HepG2 (cell line): ENCODE results near the gene SIX5. TPM values are rescaled to one million over a fixed set of nuclear protein-coding genes. Genes with fewer than 3 reads are reported as not detected.

Experiments
- ATAC-seq: fragments of 200-7000 bp; cut with Tn5 transposase; 3 replicates; pipeline ENCODE4 v1.9.1; 2020; ENCODE audit warnings: mild to moderate bottlenecking, moderate library complexity
- BruUV-seq: library from RNA; stranded (reverse); fragments of 400-500 nt; replicated peaks from 2 replicates; lab custom pipeline; 2021; lab: Mats Ljungman, UMichigan
- CTCF ChIA-PET: fragments of 300-600 bp; formaldehyde crosslinking; extraction: SDS; loops from one replicate; lab custom pipeline; 2021; ENCODE audit warnings: low total read pairs, inconsistent platforms, low intra/inter-chr PET ratio; lab: Yijun Ruan, JAX
- POLR2A ChIA-PET: fragments of 350-600 bp; sonication (Branson Sonifier 250); formaldehyde crosslinking; loops from one replicate; lab custom pipeline; 2020; ENCODE audit warnings: antibody characterized with exemption, inconsistent platforms; lab: Yijun Ruan, JAX
- DNase-seq: peaks from one replicate; pipeline ENCODE4 v3.0.0-alpha.2; 2015; ENCODE audit warnings: low spot score
- FAIRE-seq: peaks from 3 replicates; lab custom pipeline; 2011; peaks lifted over from hg19 to GRCh38; lab: Jason Lieb, UNC
- H2AFZ ChIP-seq: one replicate; pipeline ENCODE4 v1.6.1; 2011; ENCODE audit warnings: low read length, inconsistent platforms
- H3K27ac ChIP-seq: fragments of 300-600 bp; 3 replicates; pipeline ENCODE4 v1.8.0; 2011; ENCODE audit warnings: mixed run types, mild to moderate bottlenecking, mixed read lengths, low read length, inconsistent platforms; ENCODE audit not compliant: insufficient read depth; ENCODE audit errors: extremely low read length
- H3K27me3 ChIP-seq, 2 experiments: fragments of 200-600 bp in 1 of 2; 2 replicates in 1 of 2; 3 replicates in 1 of 2; pipeline versions ENCODE4 v1.6.0 to v1.8.0; 2011; ENCODE audit warnings: low read length in 2 of 2, mild to moderate bottlenecking in 2 of 2, moderate library complexity in 2 of 2, inconsistent platforms in 1 of 2; ENCODE audit not compliant: insufficient read depth in 2 of 2, control insufficient read depth in 1 of 2
- H3K36me3 ChIP-seq, 2 experiments: fragments of 200-600 bp in 1 of 2; replicated peaks in 1 of 2; 2 replicates in 1 of 2; 3 replicates in 1 of 2; pipeline versions ENCODE4 v1.5.1 to v1.8.0; 2011; ENCODE audit warnings: low read length in 2 of 2, inconsistent platforms in 1 of 2; ENCODE audit not compliant: insufficient read depth in 2 of 2, control insufficient read depth in 1 of 2
- H3K4me1 ChIP-seq: 2 replicates; pipeline ENCODE4 v1.5.1; 2012; ENCODE audit warnings: low read length, inconsistent platforms; ENCODE audit not compliant: insufficient read depth
- H3K4me2 ChIP-seq: 2 replicates; pipeline ENCODE4 v1.6.0; 2011; ENCODE audit warnings: low read depth, low read length, inconsistent platforms
- H3K4me3 ChIP-seq, 3 experiments: fragments of 200-600 bp in 1 of 3; sonication (generic), shearing (Covaris generic) in 1 of 3; replicated peaks in 1 of 3; 2 replicates each; pipeline ENCODE4 v1.5.1; 2011 to 2016; ENCODE audit warnings: low read length in 3 of 3, inconsistent platforms in 2 of 3, low read depth in 2 of 3, mild to moderate bottlenecking in 2 of 3, control low read depth in 1 of 3, mixed read lengths in 1 of 3; ENCODE audit not compliant: insufficient read depth in 1 of 3
- H3K79me2 ChIP-seq: one replicate; pipeline ENCODE4 v1.6.1; 2011; ENCODE audit warnings: low read length, inconsistent platforms; ENCODE audit not compliant: insufficient read depth
- H3K9ac ChIP-seq: 2 replicates; pipeline ENCODE4 v1.6.0; 2011; ENCODE audit warnings: mild to moderate bottlenecking, low read depth, low read length, inconsistent platforms; ENCODE audit not compliant: insufficient read depth
- H3K9me3 ChIP-seq: 2 replicates; pipeline ENCODE4 v1.5.1; 2012; ENCODE audit warnings: mild to moderate bottlenecking, low read length
- H4K20me1 ChIP-seq: 2 replicates; pipeline ENCODE4 v1.6.0; 2011; ENCODE audit warnings: inconsistent platforms, mild to moderate bottlenecking, low read length, moderate library complexity; ENCODE audit not compliant: insufficient read depth
- EP300 ChIP-seq, 3 experiments: sonication (generic) in 1 of 3; formaldehyde crosslinking in 1 of 3; IDR thresholded peaks; 2 replicates each; pipeline versions ENCODE4 v1.5.1 to v1.6.1; 2011 to 2020; ENCODE audit warnings: low read depth in 2 of 3, low read length in 2 of 3, borderline replicate concordance in 1 of 3, improper control_type of control experiment in 1 of 3, mild to moderate bottlenecking in 1 of 3, missing genetic modification reagents in 1 of 3, moderate library complexity in 1 of 3
- KDM6A ChIP-seq: IDR thresholded peaks from 2 replicates; pipeline ENCODE4 v1.6.1; 2016; ENCODE audit warnings: low read depth
- MAFK ChIP-seq, 2 experiments: IDR thresholded peaks in 1 of 2; conservative IDR thresholded peaks in 1 of 2; 2 replicates each; pipeline ENCODE4 v1.6.1; 2011; ENCODE audit warnings: improper control_type of control experiment in 2 of 2, low read length in 2 of 2
- MIER3 ChIP-seq: IDR thresholded peaks from 2 replicates; pipeline ENCODE4 v1.6.1; 2016; ENCODE audit warnings: missing compliant biosample characterization, borderline replicate concordance
- MTA3 ChIP-seq: sonication (generic); formaldehyde crosslinking; IDR thresholded peaks from 2 replicates; pipeline ENCODE4 v1.4.0; 2020; ENCODE audit warnings: missing genetic modification reagents
- MTERF4 ChIP-seq: sonication (generic); formaldehyde crosslinking; IDR thresholded peaks from 2 replicates; pipeline ENCODE4 v1.8.0; 2023; ENCODE audit warnings: mild to moderate bottlenecking, missing genetic modification reagents
- NR2F6 ChIP-seq, 2 experiments: IDR thresholded peaks; 2 replicates each; pipeline ENCODE4 v1.6.1; 2016; ENCODE audit warnings: antibody characterized with exemption in 1 of 2, mild to moderate bottlenecking in 1 of 2
- SNAPC4 ChIP-seq: sonication (generic); formaldehyde crosslinking; IDR thresholded peaks from 2 replicates; pipeline ENCODE4 v1.4.0; 2020; ENCODE audit warnings: mild to moderate bottlenecking, missing genetic modification reagents
- TFAP4 ChIP-seq: sonication (generic); IDR thresholded peaks from 2 replicates; pipeline ENCODE4 v1.6.1; 2016; ENCODE audit warnings: low read depth, borderline replicate concordance
- TFDP1 ChIP-seq: IDR thresholded peaks from 2 replicates; pipeline ENCODE4 v1.6.1; 2016; ENCODE audit warnings: missing compliant biosample characterization, missing genetic modification reagents, borderline replicate concordance
- ZNF17 ChIP-seq: sonication (generic); formaldehyde crosslinking; IDR thresholded peaks from 2 replicates; pipeline ENCODE4 v1.5.0; 2020; ENCODE audit warnings: mild to moderate bottlenecking, missing genetic modification reagents
- ZNF337 ChIP-seq: sonication (generic); formaldehyde crosslinking; IDR thresholded peaks from 2 replicates; pipeline ENCODE4 v1.5.1; 2020; ENCODE audit warnings: missing genetic modification reagents, low read depth, mild to moderate bottlenecking, borderline replicate concordance
- ZNF34 ChIP-seq: sonication (generic); formaldehyde crosslinking; IDR thresholded peaks from 2 replicates; pipeline ENCODE4 v1.4.0; 2020; ENCODE audit warnings: mild to moderate bottlenecking, missing genetic modification reagents, borderline replicate concordance
- ZNF746 ChIP-seq: sonication (generic); formaldehyde crosslinking; IDR thresholded peaks from 2 replicates; pipeline ENCODE4 v1.8.0; 2022; ENCODE audit warnings: mild to moderate bottlenecking, missing genetic modification reagents
- ZNF766 ChIP-seq: sonication (generic); formaldehyde crosslinking; IDR thresholded peaks from 2 replicates; pipeline ENCODE4 v1.5.0; 2020; ENCODE audit warnings: missing genetic modification reagents, borderline replicate concordance
- WGBS: methylation state at CpG from one replicate; pipeline ENCODE4 v1.1.6; 2017; ENCODE audit warnings: low lambda C conversion rate; 5-methylcytosine and 5-hydroxymethylcytosine counted together
- in situ Hi-C: cut with HindIII; loops from 2 replicates; pipeline ENCODE4 v1.10.0; 2017; ENCODE audit warnings: low pct_unique_long_range_greater_than_20kb; ENCODE audit not compliant: extremely low pct_ligation_motif_present
- intact Hi-C: fragments of 100-400 bp; cut with micrococcal nuclease; formaldehyde crosslinking; loops from one replicate; pipeline ENCODE4 v1.10.0; 2022; ENCODE audit not compliant: unreplicated experiment
- polyA plus RNA-seq, 8 experiments: library from polyadenylated mRNA; depleted of rRNA in 3 of 8; stranded (reverse) in 7 of 8; unstranded in 1 of 8; fragments of >200 nt; fragmentation: Illumina TruSeq in 4 of 8; extraction: Trizol in 4 of 8; gene quantifications; 2 replicates each; pipeline versions ENCODE4 v1.2.1 to v1.2.3, GENCODE V29; 2011 to 2016; ENCODE audit warnings: low read depth in 4 of 8, missing spikeins in 1 of 8, mixed read lengths in 1 of 8; ENCODE audit not compliant: insufficient read depth in 1 of 8
- total RNA-seq, 5 experiments: library from RNA; depleted of rRNA; stranded (reverse); fragments of >200 nt; fragmentation: Illumina TruSeq; extraction: Trizol; gene quantifications; 2 replicates each; pipeline ENCODE4 v1.2.3, GENCODE V29; 2016; ENCODE audit warnings: low read depth in 1 of 5

SIX5 gene
- total and polyA plus RNA-seq, 2 of the 13 experiments (the other 11 are each of a cell fraction or from before 2014, with no cell fraction given), result 7.7 to 10.5 TPM

- ATAC-seq, result no peak
- Histone ChIP-seq H4K20me1 (no peaks in the 10 kb centered on the region), H3K9ac (no peak overlapping the region), H3K4me1 (peaks cover 14% of the 10 kb centered on the region), H3K27ac (no peak overlapping the region), H3K27me3 (peaks cover 12 to 29% of the 10 kb centered on the region in 2 experiments; a peak in 4 of 5 replicates), H3K4me3 (no peak overlapping the region), H3K9me3 (no peaks in the 10 kb centered on the region), H3K79me2 (peaks cover 3% of the 10 kb centered on the region), H3K4me2 (no peak overlapping the region), H2AFZ (no peak overlapping the region), H3K36me3 (no peaks in the 10 kb centered on the region)
- WGBS, result 0% methylated on average over 1 of the region's 15 CpGs
- in situ Hi-C loops (no loop called here), intact Hi-C loops (no loop called here)
- TF ChIP-seq ZNF746 (CRISPR knock-in tag), result no peak
- TF ChIP-seq SNAPC4 (CRISPR knock-in tag), result no peak
- no peak for TF ChIP-seq EP300 (IDR thresholded peaks at IDR 0.05; ENCODE audit: low read depth in 2 of 2, low read length in 2 of 2)
- no peak for TF ChIP-seq EP300 (CRISPR knock-in tag; IDR thresholded peaks at IDR 0.05; ENCODE audit: borderline replicate concordance)
- TF ChIP-seq ZNF34 (CRISPR knock-in tag), result no peak
- no peak for TF ChIP-seq NR2F6 (IDR thresholded peaks at IDR 0.05)
- no peak for TF ChIP-seq NR2F6 (CRISPR knock-in tag; IDR thresholded peaks at IDR 0.05)
- no peak for TF ChIP-seq MTA3
- no peak for TF ChIP-seq KDM6A (CRISPR knock-in tag)
- no peak for TF ChIP-seq ZNF337 (CRISPR knock-in tag)
- no peak for TF ChIP-seq TFDP1
- TF ChIP-seq ZNF17 (CRISPR knock-in tag), result no peak
- no peak for TF ChIP-seq MAFK (conservative IDR thresholded peaks at IDR 0.05 in 1 of 2, IDR thresholded peaks at IDR 0.05 in 1 of 2; ENCODE audit: low read length in 2 of 2)
- no peak for TF ChIP-seq MTERF4 (CRISPR knock-in tag)
- TF ChIP-seq MIER3, result no peak
- TF ChIP-seq ZNF766 (CRISPR knock-in tag), result no peak
- no peak for TF ChIP-seq TFAP4
- no peak for DNase-seq
- no peak for FAIRE-seq
- ChIA-PET POLR2A (no interaction called here), CTCF (no interaction called here)
- BruUV-seq, result no TSS peak
Measured at GRCh38 chr19:45762870-45763631, 6.0 kb downstream of the SIX5 start.
